ENCODE measurements around the gene BTBD9.
A peak's percentile ranks its signal among the peaks of the same experiment; 100 is the strongest.

The BTBD9 gene

GRCh38 chr6:38507173-38507572 is 132.6 kb downstream of the BTBD9 start:
- no peak for DNase-seq (ENCODE audit: low spot score)

GRCh38 chr6:38505826-38506225 is 133.9 kb downstream of the BTBD9 start:
- DNase-seq (ENCODE audit: low spot score) = no peak

- DNase-seq (ENCODE audit: low spot score) = no peak
Observed at GRCh38 chr6:38504996-38505395, 134.7 kb downstream of the BTBD9 start.

GRCh38 chr6:38503960-38504682 is 135.6 kb downstream of the BTBD9 start:
- DNase-seq (ENCODE audit: low spot score) = no peak

- DNase-seq (ENCODE audit: low spot score) = no peak
Observed at GRCh38 chr6:38503032-38503773, 136.5 kb downstream of the BTBD9 start.

GRCh38 chr6:38502423-38502822 is 137.3 kb downstream of the BTBD9 start:
- no peak for DNase-seq (ENCODE audit: low spot score)

GRCh38 chr6:38501931-38502330 is 137.8 kb downstream of the BTBD9 start:
- no peak for DNase-seq (ENCODE audit: low spot score)

GRCh38 chr6:38499529-38500096 is 140.1 kb downstream of the BTBD9 start:
- DNase-seq (ENCODE audit: low spot score) = no peak

- no peak for DNase-seq (ENCODE audit: low spot score)
Observed at GRCh38 chr6:38498805-38499445, 140.8 kb downstream of the BTBD9 start.

- DNase-seq (ENCODE audit: low spot score) = peak; percentile 32
Observed at GRCh38 chr6:38498085-38498484, 141.6 kb downstream of the BTBD9 start.

GRCh38 chr6:38497546-38497945 is 142.2 kb downstream of the BTBD9 start:
- no peak for DNase-seq (ENCODE audit: low spot score)

- DNase-seq (ENCODE audit: low spot score) = peak; percentile 25
Observed at GRCh38 chr6:38495922-38496635, 143.7 kb downstream of the BTBD9 start.

GRCh38 chr6:38495518-38495917 is 144.2 kb downstream of the BTBD9 start:
- no peak for DNase-seq (ENCODE audit: low spot score)

- DNase-seq (ENCODE audit: low spot score) = peak; percentile 33
Observed at GRCh38 chr6:38493931-38494547, 145.7 kb downstream of the BTBD9 start.

GRCh38 chr6:38492031-38492430 is 147.7 kb downstream of the BTBD9 start:
- no peak for DNase-seq (ENCODE audit: low spot score)

GRCh38 chr6:38489951-38490350 is 149.8 kb downstream of the BTBD9 start:
- DNase-seq (ENCODE audit: low spot score) = peak; percentile 83

- DNase-seq (ENCODE audit: low spot score) = no peak
Observed at GRCh38 chr6:38487423-38487822, 152.3 kb downstream of the BTBD9 start.

- no peak for DNase-seq (ENCODE audit: low spot score)
Observed at GRCh38 chr6:38485488-38485887, 154.2 kb downstream of the BTBD9 start.

- no peak for DNase-seq (ENCODE audit: low spot score)
Observed at GRCh38 chr6:38484656-38485055, 155.1 kb downstream of the BTBD9 start.

- DNase-seq (ENCODE audit: low spot score) = no peak
Observed at GRCh38 chr6:38483526-38483925, 156.2 kb downstream of the BTBD9 start.

GRCh38 chr6:38482466-38482865 is 157.3 kb downstream of the BTBD9 start:
- no peak for DNase-seq (ENCODE audit: low spot score)

GRCh38 chr6:38481851-38482250 is 157.9 kb downstream of the BTBD9 start:
- no peak for DNase-seq (ENCODE audit: low spot score)
